AG09319 (cell line): ENCODE results near the gene EDEM3.

ENCODE experiments used
- DNase-seq: peaks from one replicate; pipeline ENCODE4 v3.0.0-alpha.2; 2010; ENCODE audit warnings: low read depth; ENCODE audit errors: extremely low read depth
- TF ChIP-seq, protein P1 (sequence below): IDR thresholded peaks from 2 replicates; pipeline ENCODE4 v1.5.1; 2011; ENCODE audit warnings: low read depth, mild to moderate bottlenecking, inconsistent platforms, low read length, moderate library complexity

EDEM3 gene, protein sequence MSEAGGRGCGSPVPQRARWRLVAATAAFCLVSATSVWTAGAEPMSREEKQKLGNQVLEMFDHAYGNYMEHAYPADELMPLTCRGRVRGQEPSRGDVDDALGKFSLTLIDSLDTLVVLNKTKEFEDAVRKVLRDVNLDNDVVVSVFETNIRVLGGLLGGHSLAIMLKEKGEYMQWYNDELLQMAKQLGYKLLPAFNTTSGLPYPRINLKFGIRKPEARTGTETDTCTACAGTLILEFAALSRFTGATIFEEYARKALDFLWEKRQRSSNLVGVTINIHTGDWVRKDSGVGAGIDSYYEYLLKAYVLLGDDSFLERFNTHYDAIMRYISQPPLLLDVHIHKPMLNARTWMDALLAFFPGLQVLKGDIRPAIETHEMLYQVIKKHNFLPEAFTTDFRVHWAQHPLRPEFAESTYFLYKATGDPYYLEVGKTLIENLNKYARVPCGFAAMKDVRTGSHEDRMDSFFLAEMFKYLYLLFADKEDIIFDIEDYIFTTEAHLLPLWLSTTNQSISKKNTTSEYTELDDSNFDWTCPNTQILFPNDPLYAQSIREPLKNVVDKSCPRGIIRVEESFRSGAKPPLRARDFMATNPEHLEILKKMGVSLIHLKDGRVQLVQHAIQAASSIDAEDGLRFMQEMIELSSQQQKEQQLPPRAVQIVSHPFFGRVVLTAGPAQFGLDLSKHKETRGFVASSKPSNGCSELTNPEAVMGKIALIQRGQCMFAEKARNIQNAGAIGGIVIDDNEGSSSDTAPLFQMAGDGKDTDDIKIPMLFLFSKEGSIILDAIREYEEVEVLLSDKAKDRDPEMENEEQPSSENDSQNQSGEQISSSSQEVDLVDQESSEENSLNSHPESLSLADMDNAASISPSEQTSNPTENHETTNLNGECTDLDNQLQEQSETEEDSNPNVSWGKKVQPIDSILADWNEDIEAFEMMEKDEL

DNA sequence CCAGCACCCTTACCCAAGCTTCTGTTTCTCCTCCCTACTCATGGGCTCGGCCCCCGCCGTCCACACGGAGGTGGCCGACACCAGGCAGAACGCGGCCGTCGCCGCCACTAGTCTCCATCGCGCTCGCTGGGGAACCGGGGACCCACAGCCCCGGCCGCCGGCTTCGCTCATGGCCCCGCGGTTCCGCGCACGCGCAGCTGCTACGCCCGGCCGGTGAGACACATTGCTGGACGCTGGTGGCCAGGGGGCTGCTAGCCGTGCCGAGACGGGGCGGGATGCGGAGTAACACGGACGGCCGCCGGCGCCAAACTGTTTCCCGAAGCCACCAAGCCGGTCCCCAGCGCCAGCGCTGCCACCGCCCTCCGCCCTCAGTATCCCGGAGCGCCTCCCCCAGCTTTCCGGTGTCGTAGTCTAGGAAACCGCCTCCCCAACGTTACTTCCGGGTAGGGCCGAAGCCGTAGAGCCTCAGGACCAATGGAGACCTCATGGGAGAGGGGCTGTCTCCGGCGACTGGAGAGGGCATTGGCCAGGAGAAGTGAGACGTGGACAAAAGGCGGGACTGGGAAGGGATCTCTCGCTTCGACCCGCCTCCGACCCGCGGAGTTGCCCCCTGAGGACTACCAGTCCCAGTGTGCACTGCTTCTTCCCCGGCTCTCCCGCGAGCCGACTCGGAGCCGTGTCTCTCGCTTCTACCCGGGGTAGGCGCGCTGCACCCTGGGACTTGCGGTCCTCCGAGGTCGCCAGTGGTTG is at the start of gene EDEM3:
Gene EDEM3, minus strand, starts transcription at position 383 of the 750 bp plus-strand sequence. Its CDS starts 212 bp downstream, at position 171.
- TF ChIP-seq, protein P1, sequence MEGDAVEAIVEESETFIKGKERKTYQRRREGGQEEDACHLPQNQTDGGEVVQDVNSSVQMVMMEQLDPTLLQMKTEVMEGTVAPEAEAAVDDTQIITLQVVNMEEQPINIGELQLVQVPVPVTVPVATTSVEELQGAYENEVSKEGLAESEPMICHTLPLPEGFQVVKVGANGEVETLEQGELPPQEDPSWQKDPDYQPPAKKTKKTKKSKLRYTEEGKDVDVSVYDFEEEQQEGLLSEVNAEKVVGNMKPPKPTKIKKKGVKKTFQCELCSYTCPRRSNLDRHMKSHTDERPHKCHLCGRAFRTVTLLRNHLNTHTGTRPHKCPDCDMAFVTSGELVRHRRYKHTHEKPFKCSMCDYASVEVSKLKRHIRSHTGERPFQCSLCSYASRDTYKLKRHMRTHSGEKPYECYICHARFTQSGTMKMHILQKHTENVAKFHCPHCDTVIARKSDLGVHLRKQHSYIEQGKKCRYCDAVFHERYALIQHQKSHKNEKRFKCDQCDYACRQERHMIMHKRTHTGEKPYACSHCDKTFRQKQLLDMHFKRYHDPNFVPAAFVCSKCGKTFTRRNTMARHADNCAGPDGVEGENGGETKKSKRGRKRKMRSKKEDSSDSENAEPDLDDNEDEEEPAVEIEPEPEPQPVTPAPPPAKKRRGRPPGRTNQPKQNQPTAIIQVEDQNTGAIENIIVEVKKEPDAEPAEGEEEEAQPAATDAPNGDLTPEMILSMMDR = no peak
- DNase-seq = peak; percentile 98

DNA sequence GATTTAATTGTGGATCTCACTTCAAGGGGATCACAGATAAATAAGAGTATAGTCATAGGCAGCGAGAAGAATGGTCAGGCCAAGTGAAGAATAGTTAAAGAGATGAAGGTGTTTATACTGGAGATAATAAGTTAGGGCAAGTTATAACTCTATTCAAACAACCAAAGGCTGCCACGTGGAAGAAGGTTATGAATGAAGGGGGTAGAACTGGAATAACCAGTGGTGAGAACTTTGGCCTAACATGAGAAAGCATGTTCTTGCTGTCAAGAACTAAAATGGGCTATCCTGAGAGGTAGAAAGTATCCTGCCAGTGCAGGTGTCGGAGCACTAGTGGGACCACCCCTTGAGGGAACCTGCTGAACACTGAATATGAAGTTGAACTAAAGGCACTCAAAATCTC is 49.6 kb upstream of the EDEM3 start:
- no peak for DNase-seq
- TF ChIP-seq, protein P1 = no peak

DNA sequence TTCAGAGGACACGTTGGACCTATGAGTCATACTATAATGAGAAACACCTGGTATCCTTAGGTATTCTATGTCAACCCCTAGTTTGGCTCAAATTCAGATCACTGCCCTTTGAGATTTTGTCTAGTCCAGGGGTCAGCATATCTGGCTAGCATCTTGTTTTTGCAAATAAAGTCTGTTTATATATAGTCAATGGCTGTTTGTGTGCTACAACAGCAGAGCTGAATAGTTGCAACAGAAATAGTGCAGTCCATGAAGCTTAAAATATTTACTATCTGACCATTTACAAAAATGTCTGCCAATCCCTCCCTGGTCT is 48.5 kb upstream of the EDEM3 start:
- TF ChIP-seq, protein P1 = no peak
- peak; percentile 82 for DNase-seq

DNA sequence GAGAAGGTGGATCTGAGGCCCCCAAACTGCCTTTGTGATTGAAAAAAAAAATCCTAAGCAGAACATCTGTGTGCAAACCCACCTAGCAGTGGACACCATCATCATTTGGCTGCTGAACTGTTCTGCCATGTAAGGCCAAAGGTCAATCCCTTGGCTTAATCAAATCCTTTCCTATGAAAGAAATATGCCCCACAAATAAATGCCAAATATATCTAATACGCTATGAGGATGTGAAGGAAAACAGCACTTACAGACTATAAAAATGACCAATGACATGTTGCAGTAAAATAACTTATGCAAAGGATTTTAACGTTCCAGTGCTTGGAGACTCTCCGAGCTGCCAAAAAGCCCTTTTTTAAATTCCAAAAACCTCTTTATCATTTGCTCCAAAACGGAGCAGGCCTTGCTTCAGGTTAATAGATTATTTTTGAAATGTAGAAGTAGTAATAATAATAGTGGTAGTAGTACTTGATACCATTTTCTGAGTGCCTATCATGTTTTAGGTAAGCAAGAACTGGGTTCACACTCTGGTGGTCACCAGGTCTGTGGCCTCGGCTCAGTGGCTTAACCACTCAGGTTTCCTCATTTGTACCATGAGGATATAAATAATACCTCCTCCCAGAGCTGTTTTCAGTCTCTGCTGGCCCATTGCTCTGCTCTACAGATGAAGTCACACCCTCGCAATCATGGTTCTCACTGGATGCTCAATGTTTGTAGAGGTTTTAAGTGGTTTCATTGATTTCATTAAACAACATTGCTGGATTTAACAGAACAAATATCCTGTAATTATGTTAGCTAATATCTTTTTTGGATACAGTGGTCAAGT is 47.9 kb upstream of the EDEM3 start:
- no peak for DNase-seq
- TF ChIP-seq, protein P1 = no peak

DNA sequence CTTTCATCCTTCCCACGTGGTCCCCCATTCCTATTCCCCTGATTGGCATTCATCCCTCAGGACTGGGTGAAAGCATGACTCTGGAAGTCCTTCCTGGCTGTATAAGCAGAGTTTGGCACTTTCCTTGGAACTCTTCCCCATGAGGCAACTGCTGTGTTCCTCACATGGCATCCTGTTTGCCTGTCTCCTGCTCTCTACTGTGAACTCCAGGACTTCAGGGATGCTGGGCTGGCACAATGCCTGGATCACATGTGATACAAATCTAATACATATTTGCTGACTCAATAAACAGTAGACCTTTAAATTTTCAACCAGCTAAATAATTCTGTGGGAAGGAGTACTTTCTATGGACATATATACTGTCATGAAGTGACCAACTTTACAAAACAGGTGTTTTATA is 46.8 kb upstream of the EDEM3 start:
- TF ChIP-seq, protein P1 = no peak
- DNase-seq = peak; percentile 69

DNA sequence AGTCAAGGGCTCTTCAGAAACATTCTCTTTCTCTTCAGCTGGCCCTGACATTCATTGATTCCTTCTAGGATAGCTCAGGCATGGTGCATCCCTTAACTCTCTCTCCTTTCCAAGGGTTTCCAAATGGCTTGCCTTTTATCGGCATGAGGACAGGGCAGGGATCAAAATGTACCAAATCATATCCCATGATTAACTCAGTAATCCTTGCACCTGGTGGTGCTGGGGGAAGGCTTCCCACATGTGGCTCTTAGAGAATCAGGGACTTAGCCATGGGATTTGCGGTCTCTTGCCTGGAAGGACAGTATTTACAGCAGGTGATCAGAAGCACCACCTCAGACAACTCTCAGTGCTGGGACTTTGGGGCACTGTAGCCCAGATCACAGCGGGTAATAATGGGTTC is 46.2 kb upstream of the EDEM3 start:
- no peak for DNase-seq

More for the DNA sequence above, 46.2 kb upstream of the EDEM3 start:
- TF ChIP-seq, protein P1 = no peak
